Mesothelial cell of epicardium (in vitro differentiated cells): ENCODE measurements around the gene SLC37A4. TPM values are rescaled to one million over a fixed set of nuclear protein-coding genes. Genes with fewer than 3 reads are reported as not detected.
A peak's percentile ranks its signal among the peaks of the same experiment; 100 is the strongest.

ENCODE experiments used
- DNase-seq, 2 experiments: peaks; one replicate each; pipeline ENCODE4 v3.0.0; 2021; ENCODE audit warnings: low spot score in 2 of 2; ENCODE audit not compliant: unreplicated experiment in 2 of 2
- H3K27ac Mint-ChIP-seq: 2 replicates; pipeline ENCODE4 v1.8.0; 2021; ENCODE audit warnings: mixed read lengths
- H3K27me3 Mint-ChIP-seq: 2 replicates; pipeline ENCODE4 v1.8.0; 2021; ENCODE audit warnings: low read depth, mixed read lengths
- H3K36me3 Mint-ChIP-seq: 2 replicates; pipeline ENCODE4 v1.8.0; 2021; ENCODE audit warnings: mixed read lengths
- H3K4me1 Mint-ChIP-seq: 2 replicates; pipeline ENCODE4 v1.8.0; 2021; ENCODE audit warnings: mixed read lengths
- H3K4me3 Mint-ChIP-seq: 2 replicates; pipeline ENCODE4 v1.8.0; 2021; ENCODE audit warnings: mild to moderate bottlenecking, moderate library complexity, mixed read lengths
- H3K9me3 Mint-ChIP-seq: 2 replicates; pipeline ENCODE4 v1.8.0; 2021; ENCODE audit warnings: mixed read lengths
- total RNA-seq: library from RNA; stranded (reverse); gene quantifications from 3 replicates; pipeline ENCODE4 v1.2.1, GENCODE V29; 2021
- TF ChIP-seq, protein P1 (sequence below): fragments of 200-600 bp; sonication (generic); IDR thresholded peaks from one replicate; pipeline ENCODE4 v1.5.0; 2021; ENCODE audit warnings: antibody characterized with exemption; ENCODE audit not compliant: unreplicated experiment

Gene SLC37A4
- total RNA-seq, 1 donor from 2014 or later = 35.3 TPM

DNA sequence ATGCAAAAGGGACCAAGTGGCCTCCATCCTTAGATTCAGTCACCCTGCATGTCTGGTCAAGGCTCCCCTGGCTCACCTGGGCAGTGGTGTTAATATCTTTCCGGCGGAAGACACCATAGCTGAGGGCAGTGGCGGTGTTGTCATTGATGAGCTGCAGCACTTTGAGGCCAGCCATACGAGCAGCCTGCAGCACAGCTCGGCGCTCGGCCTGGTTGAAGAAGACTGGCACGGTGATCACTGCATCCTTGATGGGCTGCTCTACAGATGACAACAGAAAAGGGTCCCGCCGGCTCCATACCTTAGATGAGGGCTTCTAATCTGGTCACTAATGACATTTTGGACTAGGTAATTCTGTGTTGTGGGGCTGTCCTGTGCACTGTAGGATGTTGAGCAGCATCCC, 23.7 kb upstream of the SLC37A4 start:
- Mint-ChIP-seq H3K9me3 (no peaks in the 10 kb centered on the region), H3K4me1 (peaks cover 17% of the 10 kb centered on the region), H3K36me3 (peaks cover 26% of the 10 kb centered on the region), H3K27ac (no peak overlapping the region), H3K27me3 (no peaks in the 10 kb centered on the region), H3K4me3 (peak overlapping the region; percentile 2)
- TF ChIP-seq, protein P1, sequence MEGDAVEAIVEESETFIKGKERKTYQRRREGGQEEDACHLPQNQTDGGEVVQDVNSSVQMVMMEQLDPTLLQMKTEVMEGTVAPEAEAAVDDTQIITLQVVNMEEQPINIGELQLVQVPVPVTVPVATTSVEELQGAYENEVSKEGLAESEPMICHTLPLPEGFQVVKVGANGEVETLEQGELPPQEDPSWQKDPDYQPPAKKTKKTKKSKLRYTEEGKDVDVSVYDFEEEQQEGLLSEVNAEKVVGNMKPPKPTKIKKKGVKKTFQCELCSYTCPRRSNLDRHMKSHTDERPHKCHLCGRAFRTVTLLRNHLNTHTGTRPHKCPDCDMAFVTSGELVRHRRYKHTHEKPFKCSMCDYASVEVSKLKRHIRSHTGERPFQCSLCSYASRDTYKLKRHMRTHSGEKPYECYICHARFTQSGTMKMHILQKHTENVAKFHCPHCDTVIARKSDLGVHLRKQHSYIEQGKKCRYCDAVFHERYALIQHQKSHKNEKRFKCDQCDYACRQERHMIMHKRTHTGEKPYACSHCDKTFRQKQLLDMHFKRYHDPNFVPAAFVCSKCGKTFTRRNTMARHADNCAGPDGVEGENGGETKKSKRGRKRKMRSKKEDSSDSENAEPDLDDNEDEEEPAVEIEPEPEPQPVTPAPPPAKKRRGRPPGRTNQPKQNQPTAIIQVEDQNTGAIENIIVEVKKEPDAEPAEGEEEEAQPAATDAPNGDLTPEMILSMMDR = no peak
- no peak for DNase-seq

DNA sequence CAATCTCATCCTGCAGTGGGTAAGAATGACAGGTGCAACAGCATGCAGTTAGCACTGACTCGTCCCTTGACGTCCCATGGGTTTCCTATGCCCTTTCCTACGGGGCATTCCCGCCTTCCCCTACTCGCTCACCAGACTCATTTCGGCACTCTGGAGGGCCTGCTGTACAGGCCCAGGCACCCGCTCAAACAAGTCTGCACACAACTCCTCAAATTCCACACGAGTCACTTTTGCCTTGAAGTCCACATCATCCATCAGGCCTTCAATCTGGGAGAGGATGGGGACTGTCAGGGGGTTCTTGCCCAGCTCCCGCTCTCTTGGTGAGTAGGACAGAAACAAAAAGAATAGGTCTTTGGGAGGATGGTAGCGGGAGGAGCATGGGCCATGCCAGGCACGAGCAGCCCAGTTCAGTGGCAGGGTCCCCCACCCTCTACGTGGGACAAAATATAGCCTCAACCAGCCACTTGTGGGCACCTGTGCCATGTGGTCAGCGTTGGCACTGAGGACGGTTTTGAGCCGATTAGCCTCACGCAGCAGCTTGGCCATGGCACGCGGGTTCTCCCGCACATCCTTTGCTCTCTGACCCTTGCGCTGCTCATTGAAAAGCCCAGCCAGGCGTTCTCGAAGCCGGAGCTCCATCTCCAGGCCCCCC, 21.6 kb upstream of the SLC37A4 start:
- H3K27me3 Mint-ChIP-seq = no peaks in the 10 kb centered on the region
- peaks cover 38% of the 10 kb centered on the region for H3K36me3 Mint-ChIP-seq

DNA sequence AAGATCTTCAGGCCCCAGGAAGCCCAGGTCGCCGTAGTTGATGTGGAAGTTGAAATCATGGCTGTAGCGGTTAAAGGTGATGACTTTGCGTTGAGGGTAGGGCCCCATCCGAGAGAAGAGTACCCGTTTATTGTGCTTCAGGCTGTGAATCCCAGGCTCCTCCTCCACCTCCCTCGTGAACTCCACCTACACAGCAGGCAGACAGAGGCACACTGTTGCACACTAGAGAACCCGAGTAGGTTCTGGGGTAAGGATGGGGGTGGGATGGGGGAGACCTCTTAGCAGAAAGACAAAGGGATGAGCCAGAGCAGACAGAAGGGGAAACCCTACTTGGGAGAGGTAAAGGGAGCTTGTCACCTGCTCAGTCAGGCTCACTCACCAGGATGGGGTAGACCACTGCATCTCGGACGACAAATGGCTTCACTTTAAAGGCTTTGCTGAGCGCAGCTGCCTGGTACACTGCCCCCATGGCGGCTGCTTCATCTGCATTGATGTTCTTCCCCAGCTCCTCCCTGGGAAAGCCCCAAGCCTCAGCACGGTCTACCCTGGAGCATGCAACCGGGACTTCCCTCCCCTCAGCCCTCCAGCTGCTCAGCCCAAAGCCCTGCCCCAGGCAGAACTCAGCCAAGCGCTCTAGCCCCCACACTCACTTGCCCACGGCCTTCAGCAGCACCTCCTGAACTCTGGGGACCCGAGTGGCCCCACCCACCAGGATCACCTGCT, 20.9 kb upstream of the SLC37A4 start:
- TF ChIP-seq, protein P1 = no peak
- no peak overlapping the region for H3K4me3 Mint-ChIP-seq
- H3K9me3 Mint-ChIP-seq = no peaks in the 10 kb centered on the region
- no peaks in the 10 kb centered on the region for H3K27me3 Mint-ChIP-seq
- H3K36me3 Mint-ChIP-seq = peaks cover 39% of the 10 kb centered on the region
- peaks cover 8% of the 10 kb centered on the region for H3K4me1 Mint-ChIP-seq
- H3K27ac Mint-ChIP-seq = no peak overlapping the region
- DNase-seq = no peak

More for the DNA sequence above, 21.6 kb upstream of the SLC37A4 start:
- Mint-ChIP-seq H3K4me1 (peaks cover 8% of the 10 kb centered on the region), H3K4me3 (no peak overlapping the region), H3K9me3 (no peaks in the 10 kb centered on the region), H3K27ac (no peak overlapping the region)
- TF ChIP-seq, protein P1 = no peak
- DNase-seq = no peak

DNA sequence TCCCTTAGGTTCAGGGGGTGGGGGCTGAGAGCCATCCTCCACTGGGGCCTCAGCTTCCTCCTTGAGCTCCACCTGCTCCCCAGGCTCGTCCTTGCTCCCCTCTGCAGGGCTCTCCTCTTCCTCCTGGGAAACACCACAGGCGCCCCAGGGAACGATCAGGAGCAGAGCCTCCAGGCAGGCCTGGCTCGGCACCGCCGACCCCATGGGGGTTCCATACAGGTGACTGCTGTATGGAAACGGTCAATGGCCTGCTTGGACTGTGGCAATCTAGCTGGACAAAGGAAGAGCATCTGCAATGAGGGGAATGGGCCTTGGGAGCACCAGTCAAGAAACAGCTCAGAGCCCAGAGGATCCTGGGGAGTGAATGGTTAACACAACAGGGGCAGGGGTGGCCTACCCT, 18.4 kb upstream of the SLC37A4 start:
- Mint-ChIP-seq H3K27me3 (no peaks in the 10 kb centered on the region), H3K9me3 (no peaks in the 10 kb centered on the region), H3K4me1 (no peaks in the 10 kb centered on the region), H3K27ac (no peak overlapping the region), H3K36me3 (peaks cover 48% of the 10 kb centered on the region), H3K4me3 (no peak overlapping the region)
- TF ChIP-seq, protein P1 = no peak
- DNase-seq = no peak

DNA sequence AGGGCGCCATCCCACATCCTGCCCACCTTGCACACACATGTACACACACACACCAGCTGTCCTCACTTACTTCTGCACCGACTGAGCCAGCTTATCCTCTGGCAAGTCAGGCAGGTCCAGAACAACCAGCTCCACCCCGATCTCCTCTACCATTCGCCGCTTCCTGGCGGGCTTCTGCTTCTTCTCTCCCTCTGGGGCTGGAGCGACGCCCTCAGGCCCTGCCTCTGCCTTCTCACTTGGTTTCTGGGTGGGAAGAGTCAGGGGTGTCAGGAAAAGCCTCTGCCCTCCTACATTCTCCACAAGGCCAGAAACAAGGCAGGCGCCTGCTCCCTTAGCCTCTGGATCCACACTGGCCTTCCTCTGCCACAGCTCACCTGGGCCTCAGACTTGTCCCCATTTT, 18.0 kb upstream of the SLC37A4 start:
- no peaks in the 10 kb centered on the region for H3K9me3 Mint-ChIP-seq
- H3K4me3 Mint-ChIP-seq = no peak overlapping the region
- H3K27ac Mint-ChIP-seq = no peak overlapping the region
- H3K27me3 Mint-ChIP-seq = no peaks in the 10 kb centered on the region
- no peaks in the 10 kb centered on the region for H3K4me1 Mint-ChIP-seq
- DNase-seq = no peak
- TF ChIP-seq, protein P1 = no peak
- H3K36me3 Mint-ChIP-seq = peaks cover 48% of the 10 kb centered on the region
